ENCODE results near the gene GGCT. TPM values are rescaled to one million over a fixed set of nuclear protein-coding genes. Genes with fewer than 3 reads are reported as not detected.

GGCT gene
- polyA plus RNA-seq, 2 of the 4 experiments (the other 2 are of a cell fraction) = 69.7 to 79.6 TPM

- ATAC-seq (no peak), DNase-seq (ENCODE audit: low read depth in 1 of 2, low spot score in 1 of 2) (no peak), FAIRE-seq (no peak)
- CTCF ChIA-PET = interaction anchor here (0.6 to 1.2 kb wide), 2 partner anchors 25 to 285 kb away, joined by 3 read pairs; partner anchors contain the start of gene NOD1
- TF ChIP-seq, protein P1, sequence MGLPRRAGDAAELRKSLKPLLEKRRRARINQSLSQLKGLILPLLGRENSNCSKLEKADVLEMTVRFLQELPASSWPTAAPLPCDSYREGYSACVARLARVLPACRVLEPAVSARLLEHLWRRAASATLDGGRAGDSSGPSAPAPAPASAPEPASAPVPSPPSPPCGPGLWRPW (IDR thresholded peaks at IDR 0.05) = no peak
- no peak for TF ChIP-seq CBX8 (IDR thresholded peaks at IDR 0.05)
- TF ChIP-seq FOSL2 (IDR thresholded peaks at IDR 0.05) = no peak
- TF ChIP-seq FOSL2 (CRISPR knock-in tag; IDR thresholded peaks at IDR 0.05) = no peak
- TF ChIP-seq CBX2 (IDR thresholded peaks at IDR 0.05; ENCODE audit: borderline replicate concordance, low read depth) = no peak
- no peak for TF ChIP-seq TFCP2L1 (CRISPR knock-in tag; IDR thresholded peaks at IDR 0.05)
- no peak for TF ChIP-seq BHLHE40 (IDR thresholded peaks at IDR 0.05; ENCODE audit: low read depth, low read length)
- TF ChIP-seq, protein P2, sequence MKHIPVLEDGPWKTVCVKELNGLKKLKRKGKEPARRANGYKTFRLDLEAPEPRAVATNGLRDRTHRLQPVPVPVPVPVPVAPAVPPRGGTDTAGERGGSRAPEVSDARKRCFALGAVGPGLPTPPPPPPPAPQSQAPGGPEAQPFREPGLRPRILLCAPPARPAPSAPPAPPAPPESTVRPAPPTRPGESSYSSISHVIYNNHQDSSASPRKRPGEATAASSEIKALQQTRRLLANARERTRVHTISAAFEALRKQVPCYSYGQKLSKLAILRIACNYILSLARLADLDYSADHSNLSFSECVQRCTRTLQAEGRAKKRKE (CRISPR knock-in tag; IDR thresholded peaks at IDR 0.05; ENCODE audit: low read depth) = no peak
- no peak for TF ChIP-seq MYC (IDR thresholded peaks at IDR 0.05; ENCODE audit: borderline replicate concordance, low read length)
- TF ChIP-seq, protein P3, sequence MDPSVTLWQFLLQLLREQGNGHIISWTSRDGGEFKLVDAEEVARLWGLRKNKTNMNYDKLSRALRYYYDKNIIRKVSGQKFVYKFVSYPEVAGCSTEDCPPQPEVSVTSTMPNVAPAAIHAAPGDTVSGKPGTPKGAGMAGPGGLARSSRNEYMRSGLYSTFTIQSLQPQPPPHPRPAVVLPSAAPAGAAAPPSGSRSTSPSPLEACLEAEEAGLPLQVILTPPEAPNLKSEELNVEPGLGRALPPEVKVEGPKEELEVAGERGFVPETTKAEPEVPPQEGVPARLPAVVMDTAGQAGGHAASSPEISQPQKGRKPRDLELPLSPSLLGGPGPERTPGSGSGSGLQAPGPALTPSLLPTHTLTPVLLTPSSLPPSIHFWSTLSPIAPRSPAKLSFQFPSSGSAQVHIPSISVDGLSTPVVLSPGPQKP (IDR thresholded peaks at IDR 0.05; ENCODE audit: low read depth, low read length) = no peak
- no peak for TF ChIP-seq ZNF302 (CRISPR knock-in tag; IDR thresholded peaks at IDR 0.05)
- TF ChIP-seq HOXB13 (CRISPR knock-in tag; IDR thresholded peaks at IDR 0.05; ENCODE audit: low read depth) = no peak
- no peak for TF ChIP-seq GATA3 (IDR thresholded peaks at IDR 0.05; ENCODE audit: borderline replicate concordance)
- TF ChIP-seq ZSCAN20 (CRISPR knock-in tag; IDR thresholded peaks at IDR 0.05) = no peak
- peaks cover 18% of the 10 kb centered on the region for H3K4me1 ChIP-seq
- no peaks in the 10 kb centered on the region for H3K9me3 ChIP-seq
- POLR2A ChIA-PET = no interaction called here
- H3K4me2 ChIP-seq = peak overlapping the region; percentile 94
- H3K27ac ChIP-seq = peak overlapping the region; percentile 82 to 89
- peak overlapping the region; percentile 82 for H3K4me3 ChIP-seq
- WGBS (ENCODE audit: missing lambda C conversion rate) = 51% methylated on average over 15 of the region's 15 CpGs
Measured at GRCh38 chr7:30503274-30504212, 1.1 kb downstream of the GGCT start.

- CTCF ChIA-PET = no interaction called here
- Histone ChIP-seq H3K4me1 (peaks cover 18% of the 10 kb centered on the region), H3K27ac (no peak overlapping the region), H3K9me3 (no peaks in the 10 kb centered on the region), H3K4me3 (no peak overlapping the region), H3K4me2 (peak overlapping the region; percentile 94)
- FAIRE-seq (no peak), ATAC-seq (no peak), DNase-seq (ENCODE audit: low read depth in 1 of 2, low spot score in 1 of 2) (no peak)
- over 99% methylated on average over 2 of the region's 2 CpGs for WGBS (ENCODE audit: missing lambda C conversion rate)
- POLR2A ChIA-PET = no interaction called here
- TF ChIP-seq, protein P3 (IDR thresholded peaks at IDR 0.05; ENCODE audit: low read depth, low read length) = no peak
- TF ChIP-seq ESRRA (IDR thresholded peaks at IDR 0.05; ENCODE audit: borderline replicate concordance, low read length) = no peak
- no peak for TF ChIP-seq SREBF2 (IDR thresholded peaks at IDR 0.05)
- no peak for TF ChIP-seq MAFK (IDR thresholded peaks at IDR 0.05; ENCODE audit: partially characterized antibody)
- TF ChIP-seq FOXS1 (CRISPR knock-in tag; IDR thresholded peaks at IDR 0.05) = no peak
- TF ChIP-seq MAX (IDR thresholded peaks at IDR 0.05) = no peak
- TF ChIP-seq RNF2 (IDR thresholded peaks at IDR 0.05; ENCODE audit: borderline replicate concordance, low read depth) = no peak
- TF ChIP-seq FOSB (CRISPR knock-in tag; IDR thresholded peaks at IDR 0.05) = no peak
- TF ChIP-seq MYC (IDR thresholded peaks at IDR 0.05; ENCODE audit: borderline replicate concordance, low read length) = no peak
- TF ChIP-seq, protein P2 (CRISPR knock-in tag; IDR thresholded peaks at IDR 0.05; ENCODE audit: low read depth) = no peak
- TF ChIP-seq, protein P4, sequence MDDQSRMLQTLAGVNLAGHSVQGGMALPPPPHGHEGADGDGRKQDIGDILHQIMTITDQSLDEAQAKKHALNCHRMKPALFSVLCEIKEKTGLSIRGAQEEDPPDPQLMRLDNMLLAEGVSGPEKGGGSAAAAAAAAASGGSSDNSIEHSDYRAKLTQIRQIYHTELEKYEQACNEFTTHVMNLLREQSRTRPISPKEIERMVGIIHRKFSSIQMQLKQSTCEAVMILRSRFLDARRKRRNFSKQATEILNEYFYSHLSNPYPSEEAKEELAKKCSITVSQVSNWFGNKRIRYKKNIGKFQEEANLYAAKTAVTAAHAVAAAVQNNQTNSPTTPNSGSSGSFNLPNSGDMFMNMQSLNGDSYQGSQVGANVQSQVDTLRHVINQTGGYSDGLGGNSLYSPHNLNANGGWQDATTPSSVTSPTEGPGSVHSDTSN (IDR thresholded peaks at IDR 0.05) = no peak
- no peak for TF ChIP-seq HMGXB4 (CRISPR knock-in tag; IDR thresholded peaks at IDR 0.05; ENCODE audit: borderline replicate concordance)
- TF ChIP-seq ZNF302 (CRISPR knock-in tag; IDR thresholded peaks at IDR 0.05) = no peak
- TF ChIP-seq, protein P1 (IDR thresholded peaks at IDR 0.05) = no peak
- TF ChIP-seq JUN (IDR thresholded peaks at IDR 0.05) = no peak
- no peak for TF ChIP-seq ZC3H11A (IDR thresholded peaks at IDR 0.05)
- TF ChIP-seq ZFP36 (IDR thresholded peaks at IDR 0.05; ENCODE audit: borderline replicate concordance, partially characterized antibody) = no peak
- no peak for TF ChIP-seq POLR2A (IDR thresholded peaks at IDR 0.05; ENCODE audit: low read length)
Measured at GRCh38 chr7:30502470-30503251, 2.0 kb downstream of the GGCT start.

Data from A549 (cell line).